HG03432 (cell line): Measurements from ENCODE around the gene CYSLTR1.
"Not testable (repeated sequence)": the region's sequence is repeated elsewhere in the genome, so short reads cannot be mapped to it uniquely, and the experiment has no call there.

Experiments
- ATAC-seq: cut with Tn5 transposase; IDR thresholded peaks from one replicate; pipeline ENCODE4 v1.9.1; 2021; ENCODE audit warnings: mild to moderate bottlenecking, moderate library complexity; ENCODE audit not compliant: unreplicated experiment

The CYSLTR1 gene

DNA sequence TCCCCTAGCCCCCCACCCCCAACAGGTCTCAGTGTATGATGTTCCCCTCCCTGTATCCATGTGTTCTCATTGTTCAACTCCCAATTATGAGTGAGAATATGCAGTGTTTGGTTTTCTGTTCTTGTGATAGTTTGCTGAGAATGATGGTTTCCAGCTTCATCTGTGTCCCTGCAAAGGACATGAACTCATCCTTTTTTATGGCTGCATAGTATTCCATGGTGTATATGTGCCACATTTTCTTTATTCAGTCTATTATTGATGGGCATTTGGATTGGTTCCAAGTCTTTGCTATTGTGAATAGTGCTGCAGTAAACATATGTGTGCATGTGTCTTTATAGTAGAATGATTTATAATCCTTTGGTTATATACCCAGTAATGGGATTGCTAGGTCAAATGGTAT lies 101.4 kb downstream of the CYSLTR1 start:
- not testable (repeated sequence) for ATAC-seq
